ENCODE data around the gene HDAC5.

Gene HDAC5

GRCh38 chr17:44085908-44086307 lies 37.5 kb downstream of the HDAC5 start:
- TF ChIP-seq, protein P1, sequence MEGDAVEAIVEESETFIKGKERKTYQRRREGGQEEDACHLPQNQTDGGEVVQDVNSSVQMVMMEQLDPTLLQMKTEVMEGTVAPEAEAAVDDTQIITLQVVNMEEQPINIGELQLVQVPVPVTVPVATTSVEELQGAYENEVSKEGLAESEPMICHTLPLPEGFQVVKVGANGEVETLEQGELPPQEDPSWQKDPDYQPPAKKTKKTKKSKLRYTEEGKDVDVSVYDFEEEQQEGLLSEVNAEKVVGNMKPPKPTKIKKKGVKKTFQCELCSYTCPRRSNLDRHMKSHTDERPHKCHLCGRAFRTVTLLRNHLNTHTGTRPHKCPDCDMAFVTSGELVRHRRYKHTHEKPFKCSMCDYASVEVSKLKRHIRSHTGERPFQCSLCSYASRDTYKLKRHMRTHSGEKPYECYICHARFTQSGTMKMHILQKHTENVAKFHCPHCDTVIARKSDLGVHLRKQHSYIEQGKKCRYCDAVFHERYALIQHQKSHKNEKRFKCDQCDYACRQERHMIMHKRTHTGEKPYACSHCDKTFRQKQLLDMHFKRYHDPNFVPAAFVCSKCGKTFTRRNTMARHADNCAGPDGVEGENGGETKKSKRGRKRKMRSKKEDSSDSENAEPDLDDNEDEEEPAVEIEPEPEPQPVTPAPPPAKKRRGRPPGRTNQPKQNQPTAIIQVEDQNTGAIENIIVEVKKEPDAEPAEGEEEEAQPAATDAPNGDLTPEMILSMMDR (IDR thresholded peaks at IDR 0.05; ENCODE audit: control insufficient read depth, extremely low read depth, insufficient read depth) = no peak
- no peak for DNase-seq (ENCODE audit: low read depth)
- no peak overlapping the region for H3K4me3 ChIP-seq (ENCODE audit: low read depth, low read length)

- TF ChIP-seq, protein P1 (IDR thresholded peaks at IDR 0.05; ENCODE audit: control insufficient read depth, extremely low read depth, insufficient read depth) = no peak
- DNase-seq (ENCODE audit: low read depth) = no peak
- H3K4me3 ChIP-seq (ENCODE audit: low read depth, low read length) = no peak overlapping the region
These were observed 38.5 kb downstream of the HDAC5 start for GRCh38 chr17:44084921-44085320.

DNA sequence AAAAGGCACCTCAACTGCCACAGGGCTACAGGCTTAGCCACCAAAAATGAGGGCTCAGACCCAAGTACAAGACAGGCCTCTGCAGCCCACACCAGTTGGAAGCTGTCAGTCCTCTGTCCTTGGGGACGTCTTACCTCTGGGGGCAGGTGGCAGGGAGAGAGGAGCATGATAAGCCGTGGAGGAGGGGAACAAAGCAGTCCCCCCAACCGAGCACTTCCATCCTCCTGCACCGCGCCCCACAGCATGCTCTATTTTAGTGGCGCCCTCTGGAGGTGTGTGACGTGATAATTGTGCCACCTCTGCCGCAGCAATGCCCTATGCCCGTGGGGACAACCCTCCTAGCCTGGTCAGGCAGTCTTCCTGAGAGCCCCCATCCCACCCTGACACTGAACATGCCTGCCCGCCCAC lies 39.3 kb downstream of the HDAC5 start:
- H3K4me3 ChIP-seq (ENCODE audit: low read depth, low read length) = no peak overlapping the region
- TF ChIP-seq, protein P1 (IDR thresholded peaks at IDR 0.05; ENCODE audit: control insufficient read depth, extremely low read depth, insufficient read depth) = peak; percentile 19; the same call in 1 of the 2 replicates
- DNase-seq (ENCODE audit: low read depth) = no peak

GRCh38 chr17:44083250-44083849 lies 40.1 kb downstream of the HDAC5 start:
- TF ChIP-seq, protein P1 (IDR thresholded peaks at IDR 0.05; ENCODE audit: control insufficient read depth, extremely low read depth, insufficient read depth) = peak; percentile 61
- no peak for DNase-seq (ENCODE audit: low read depth)
- no peak overlapping the region for H3K4me3 ChIP-seq (ENCODE audit: low read depth, low read length)

DNA sequence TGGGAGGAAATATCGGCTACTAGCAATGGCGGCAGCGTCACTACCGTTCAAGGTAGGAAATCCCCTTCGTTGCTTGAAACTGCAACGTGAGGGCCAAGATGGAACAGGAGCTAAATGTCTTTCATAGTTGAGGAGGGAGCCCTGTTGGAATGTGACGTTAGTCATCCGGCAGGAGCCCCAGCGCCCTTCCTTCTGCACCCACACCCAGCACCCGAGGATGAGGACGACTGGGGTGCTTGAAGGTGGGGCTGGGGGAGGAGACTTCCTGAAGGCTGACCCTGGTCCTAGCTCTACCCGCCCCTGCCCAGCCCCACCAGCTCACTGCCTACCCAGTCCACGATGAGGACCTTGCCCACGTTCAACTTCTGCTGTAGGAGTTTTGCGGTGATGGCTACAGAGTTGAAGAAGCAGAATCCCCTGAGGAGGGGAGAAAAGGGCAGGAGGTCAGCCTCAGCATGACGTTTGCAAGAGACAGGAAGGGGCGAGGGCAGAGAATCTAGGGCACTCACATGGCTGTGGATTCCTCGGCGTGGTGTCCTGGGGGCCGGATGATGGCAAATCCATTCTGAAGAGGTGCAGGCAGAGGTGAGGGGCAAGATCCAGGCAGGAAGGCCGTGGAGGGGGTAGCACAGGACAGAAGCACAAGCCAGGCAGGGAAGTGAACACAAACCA lies 41.0 kb downstream of the HDAC5 start:
- TF ChIP-seq, protein P1 (IDR thresholded peaks at IDR 0.05; ENCODE audit: control insufficient read depth, extremely low read depth, insufficient read depth) = no peak

GRCh38 chr17:44081681-44082080 lies 41.8 kb downstream of the HDAC5 start:
- TF ChIP-seq, protein P1 (IDR thresholded peaks at IDR 0.05; ENCODE audit: control insufficient read depth, extremely low read depth, insufficient read depth) = no peak
- DNase-seq (ENCODE audit: low read depth) = no peak
- H3K4me3 ChIP-seq (ENCODE audit: low read depth, low read length) = no peak overlapping the region

More for the DNA sequence above, 41.0 kb downstream of the HDAC5 start:
- no peak for DNase-seq (ENCODE audit: low read depth)
- H3K4me3 ChIP-seq (ENCODE audit: low read depth, low read length) = no peak overlapping the region
